Urinary bladder (tissue), 4 donors: ENCODE measurements around the gene MYEOV. TPM values are rescaled to one million over a fixed set of nuclear protein-coding genes. Genes with fewer than 3 reads are reported as not detected.

Experiments
- DNase-seq: peaks from one replicate; pipeline ENCODE4 v3.0.0-alpha.2; 2015; ENCODE audit errors: extremely low spot score
- H3K27ac ChIP-seq: one replicate; pipeline ENCODE4 v1.5.1; 2013; ENCODE audit warnings: low read depth, mild to moderate bottlenecking, moderate library complexity
- H3K36me3 ChIP-seq: one replicate; pipeline ENCODE4 v1.6.1; 2013; ENCODE audit warnings: mild to moderate bottlenecking, moderate library complexity; ENCODE audit not compliant: insufficient read depth
- H3K4me1 ChIP-seq: one replicate; pipeline ENCODE4 v1.6.1; 2013; ENCODE audit warnings: mild to moderate bottlenecking, moderate library complexity; ENCODE audit not compliant: insufficient read depth
- H3K4me3 ChIP-seq: one replicate; pipeline ENCODE4 v1.5.1; 2013; ENCODE audit warnings: low read depth, low read length
- WGBS: extraction: QIAGEN DNeasy Blood & Tissue Kit; methylation state at CpG from one replicate; pipeline ENCODE4 v1.1.7; 2013; 5-methylcytosine and 5-hydroxymethylcytosine counted together
- polyA plus RNA-seq: library from polyadenylated mRNA; stranded (reverse); fragments of 200-250 nt; gene quantifications from one replicate; pipeline ENCODE4 v1.2.3, GENCODE V29; 2013
- total RNA-seq: library from RNA; depleted of rRNA; stranded (reverse); fragments of >200 nt; gene quantifications from one replicate; pipeline ENCODE4 v1.2.3, GENCODE V29; 2014
- donor health status: healthy with polysubstance abuse.
- donor health status: healthy.

MYEOV gene
- total and polyA plus RNA-seq, 2 donors, result 0.13 TPM; not detected in 1

DNA sequence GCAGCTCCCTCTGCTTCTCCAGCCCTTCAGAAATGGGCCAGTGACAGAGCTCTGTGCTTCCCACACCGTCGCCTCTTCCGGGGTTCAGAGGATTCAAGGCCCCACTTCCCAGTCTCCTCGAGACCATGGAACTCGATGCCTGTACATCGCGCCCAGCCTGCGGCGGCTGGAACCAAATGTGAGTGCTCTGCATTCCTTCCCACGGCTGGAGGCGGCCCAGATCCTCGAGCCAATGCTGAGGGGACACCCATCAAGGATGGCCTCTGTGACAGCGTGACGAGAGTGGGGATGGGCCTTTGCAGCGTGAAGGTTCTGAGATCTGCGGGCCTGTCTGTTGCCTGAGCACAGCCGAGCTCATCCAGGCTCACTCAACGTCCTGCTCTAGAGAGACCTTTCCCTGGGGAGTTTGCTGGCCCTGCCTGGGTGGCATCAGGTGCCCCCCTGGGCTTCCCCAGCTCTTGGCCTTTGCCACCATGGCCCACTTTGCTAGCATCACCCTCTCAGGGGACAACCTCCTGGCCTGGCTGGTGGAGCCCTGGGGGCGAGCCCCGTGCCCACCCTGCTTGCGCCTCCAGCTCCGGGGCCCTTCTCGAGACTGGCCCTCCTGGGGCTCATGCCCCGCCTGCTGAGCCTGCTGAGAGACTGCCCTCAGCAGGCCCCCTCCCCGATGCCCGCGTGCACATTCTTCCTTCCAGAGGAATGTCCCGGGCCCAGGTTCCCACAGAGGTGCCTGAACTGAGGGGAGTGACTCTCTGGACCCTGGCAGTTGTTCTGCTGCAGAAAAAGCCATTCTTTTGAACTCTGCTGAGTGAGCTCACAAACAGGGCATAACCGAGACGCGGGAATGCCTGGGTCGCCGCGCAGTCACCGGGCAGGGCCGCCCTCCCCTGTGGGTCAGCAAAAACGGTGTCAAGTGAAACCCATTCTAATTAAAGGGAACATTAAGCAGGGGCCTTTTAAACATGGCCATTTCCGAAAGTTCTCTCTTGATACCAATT is 7.3 kb upstream of the MYEOV start:
- DNase-seq, result no peak
- H3K36me3 ChIP-seq, result no peaks in the 10 kb centered on the region
- H3K27ac ChIP-seq, result no peak overlapping the region
- H3K4me3 ChIP-seq, result no peak overlapping the region
- WGBS, result 74% methylated on average over 38 of the region's 38 CpGs
- no peaks in the 10 kb centered on the region for H3K4me1 ChIP-seq

- no peaks in the 10 kb centered on the region for H3K4me1 ChIP-seq
- 64% methylated on average over 20 of the region's 20 CpGs for WGBS
- no peak overlapping the region for H3K4me3 ChIP-seq
Measured at GRCh38 chr11:69287968-69288882, 5.7 kb upstream of the MYEOV start.

GRCh38 chr11:69288883-69289242 is 5.1 kb upstream of the MYEOV start:
- Histone ChIP-seq H3K27ac (no peak overlapping the region), H3K36me3 (no peaks in the 10 kb centered on the region)
- DNase-seq, result no peak

More at GRCh38 chr11:69287968-69288882, 5.7 kb upstream of the MYEOV start:
- H3K36me3 ChIP-seq, result no peaks in the 10 kb centered on the region
- H3K27ac ChIP-seq, result no peak overlapping the region
- DNase-seq, result no peak

GRCh38 chr11:69290806-69291205 is 3.1 kb upstream of the MYEOV start:
- DNase-seq, result no peak
- WGBS, result 91% methylated on average over 3 of the region's 3 CpGs
- H3K36me3 ChIP-seq, result no peaks in the 10 kb centered on the region
- H3K27ac ChIP-seq, result no peak overlapping the region
- H3K4me1 ChIP-seq, result no peaks in the 10 kb centered on the region
- H3K4me3 ChIP-seq, result no peak overlapping the region

More at GRCh38 chr11:69288883-69289242, 5.1 kb upstream of the MYEOV start:
- Histone ChIP-seq H3K4me3 (no peak overlapping the region), H3K4me1 (no peaks in the 10 kb centered on the region)
- WGBS, result 30% methylated on average over 2 of the region's 2 CpGs

DNA sequence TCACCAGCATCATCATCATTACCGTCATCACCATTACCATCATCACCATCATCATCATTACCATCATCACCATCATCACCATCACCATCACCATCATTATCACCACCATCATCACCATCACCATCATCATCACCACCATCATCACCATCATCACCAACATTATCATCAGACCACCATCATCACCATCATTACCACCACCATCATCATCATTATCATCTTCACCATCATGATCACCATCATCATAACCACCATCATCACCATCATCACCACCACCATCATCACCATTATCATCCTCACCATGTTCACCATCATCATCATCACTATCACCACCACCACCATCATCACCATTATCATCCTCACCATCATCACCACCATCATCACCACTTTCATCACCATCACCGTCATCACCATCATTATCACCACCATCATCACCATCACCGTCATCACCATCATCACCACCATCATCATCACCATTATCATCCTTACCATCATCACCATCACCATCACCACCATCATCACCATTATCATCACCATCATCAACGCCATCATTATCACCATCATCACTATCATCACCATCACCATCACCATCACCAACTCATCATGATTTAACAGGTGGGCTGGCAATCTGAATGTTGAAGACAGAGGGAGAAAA is 2.4 kb upstream of the MYEOV start:
- H3K4me3 ChIP-seq, result no peak overlapping the region
- no peak overlapping the region for H3K27ac ChIP-seq
- no peak for DNase-seq
- H3K36me3 ChIP-seq, result no peaks in the 10 kb centered on the region
- WGBS, result 88% methylated on average over 4 of the region's 4 CpGs
- no peaks in the 10 kb centered on the region for H3K4me1 ChIP-seq

DNA sequence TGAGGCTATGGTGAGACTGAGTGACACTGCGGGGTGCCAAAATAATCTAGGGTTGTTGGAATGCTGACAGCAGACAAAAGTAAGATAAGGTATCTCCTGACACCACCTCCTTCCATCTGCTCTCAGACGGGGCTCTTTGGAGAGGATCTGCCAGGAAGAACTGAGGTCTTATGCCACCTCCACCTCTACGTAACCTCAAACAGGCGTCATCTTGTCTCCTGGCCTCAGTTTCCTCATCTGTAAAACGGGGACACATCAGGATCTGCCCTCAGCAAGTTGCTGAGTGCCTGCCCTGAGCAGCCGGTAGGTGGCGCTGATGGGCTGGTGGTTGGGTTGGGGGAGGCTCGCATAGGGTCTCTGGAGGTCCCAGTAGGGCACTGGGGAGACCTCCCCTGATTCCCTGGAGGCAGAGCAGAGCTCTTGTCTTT is 1.7 kb upstream of the MYEOV start:
- WGBS, result 25% methylated on average over 8 of the region's 8 CpGs
- Histone ChIP-seq H3K4me3 (no peak overlapping the region), H3K4me1 (no peaks in the 10 kb centered on the region), H3K27ac (no peak overlapping the region), H3K36me3 (no peaks in the 10 kb centered on the region)
- no peak for DNase-seq

DNA sequence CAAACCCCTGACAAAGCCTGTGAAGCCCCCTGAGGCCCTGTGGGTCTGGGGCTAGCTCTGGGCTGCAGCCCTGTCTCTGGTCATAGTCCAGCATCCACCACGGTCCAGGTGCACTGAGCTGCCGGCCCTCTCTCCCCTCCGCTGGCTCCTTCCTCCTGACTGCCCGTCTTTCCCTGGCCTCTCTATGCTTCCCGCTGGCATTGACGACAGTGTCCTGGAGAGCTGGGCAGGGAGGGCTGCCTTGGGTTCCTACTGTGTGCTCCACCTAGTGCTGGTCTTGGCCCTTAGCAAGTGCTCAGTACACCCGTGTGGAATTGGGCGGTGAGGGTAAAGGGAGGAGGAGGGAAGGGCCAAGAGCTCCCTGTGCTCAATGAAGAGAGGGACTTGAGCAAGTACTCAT is 868 bp upstream of the MYEOV start:
- H3K27ac ChIP-seq, result no peak overlapping the region
- no peak for DNase-seq
- 85% methylated on average over 8 of the region's 8 CpGs for WGBS
- H3K36me3 ChIP-seq, result no peaks in the 10 kb centered on the region
- no peaks in the 10 kb centered on the region for H3K4me1 ChIP-seq
- H3K4me3 ChIP-seq, result no peak overlapping the region

GRCh38 chr11:69294571-69295078 is 670 bp downstream of the MYEOV start:
- 88% methylated on average over 8 of the region's 8 CpGs for WGBS
- H3K4me1 ChIP-seq, result no peaks in the 10 kb centered on the region
- DNase-seq, result no peak

DNA sequence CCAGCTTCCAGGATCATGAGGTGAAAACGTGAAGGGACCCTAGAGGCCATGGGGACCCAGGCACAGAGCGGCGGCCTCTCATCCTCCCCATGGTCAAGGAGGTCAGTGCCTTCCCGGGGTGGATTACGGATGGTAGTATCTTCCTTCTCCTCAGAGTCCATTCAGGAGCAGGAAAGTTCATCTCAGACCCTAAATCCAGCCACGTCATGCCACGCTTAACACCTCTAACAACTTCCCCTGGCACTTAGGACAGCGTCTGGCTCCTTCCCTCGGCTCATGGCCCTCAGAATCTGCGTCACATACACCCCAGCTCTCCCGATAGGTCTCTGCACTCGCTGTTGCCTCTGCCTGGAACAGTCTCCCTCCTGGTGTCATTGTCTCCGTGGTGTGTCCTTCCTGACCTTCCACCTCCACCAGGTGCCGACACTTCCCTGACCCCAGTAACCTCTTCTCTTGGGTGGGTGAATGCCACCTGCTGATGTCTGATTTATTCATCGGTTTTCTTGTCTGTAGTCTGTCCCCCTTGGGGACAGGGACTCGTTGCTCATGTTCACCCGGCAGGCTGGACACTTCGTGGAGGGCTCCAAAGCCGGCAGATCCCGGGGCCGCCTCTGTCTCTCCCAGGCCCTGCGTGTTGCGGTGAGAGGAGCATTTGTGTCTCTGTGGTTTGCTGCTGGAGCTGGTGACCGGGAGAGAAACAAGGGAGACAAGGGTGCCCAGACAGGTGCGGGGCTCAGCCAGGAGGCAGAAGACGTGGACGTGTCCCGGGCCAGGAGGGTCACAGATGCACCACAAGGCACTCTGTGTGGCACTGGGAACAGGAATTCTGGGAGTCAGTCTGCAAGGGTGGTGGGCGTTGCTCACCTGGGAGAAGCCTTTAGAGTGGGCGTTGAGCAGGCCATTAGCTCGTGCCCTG is 1.4 kb downstream of the MYEOV start:
- no peak for DNase-seq
- 94% methylated on average over 31 of the region's 31 CpGs for WGBS
- Histone ChIP-seq H3K36me3 (no peaks in the 10 kb centered on the region), H3K27ac (no peak overlapping the region), H3K4me1 (no peaks in the 10 kb centered on the region), H3K4me3 (no peak overlapping the region)

More at GRCh38 chr11:69294571-69295078, 670 bp downstream of the MYEOV start:
- H3K4me3 ChIP-seq, result no peak overlapping the region
- no peak overlapping the region for H3K27ac ChIP-seq
- no peaks in the 10 kb centered on the region for H3K36me3 ChIP-seq

GRCh38 chr11:69295995-69296889 is 2.3 kb downstream of the MYEOV start:
- Histone ChIP-seq H3K4me3 (no peak overlapping the region), H3K36me3 (no peaks in the 10 kb centered on the region), H3K4me1 (no peaks in the 10 kb centered on the region), H3K27ac (no peak overlapping the region)
- WGBS, result 87% methylated on average over 18 of the region's 18 CpGs
- DNase-seq, result no peak

GRCh38 chr11:69296890-69297786 is 3.2 kb downstream of the MYEOV start:
- Histone ChIP-seq H3K36me3 (no peaks in the 10 kb centered on the region), H3K27ac (peak overlapping the region; percentile 44), H3K4me3 (no peak overlapping the region), H3K4me1 (peaks cover 1% of the 10 kb centered on the region)
- WGBS, result 7% methylated on average over 18 of the region's 18 CpGs
- DNase-seq, result peak; percentile 67
